ENCODE results near the gene RBM38.

GRCh38 chr20:57397693-57398108, 6.5 kb downstream of the RBM38 start:
- TF ChIP-seq YY1 (IDR thresholded peaks at IDR 0.05; ENCODE audit: low read depth, low read length): no peak
- no peak for TF ChIP-seq NFYA (IDR thresholded peaks at IDR 0.05; ENCODE audit: borderline replicate concordance, low read depth, low read length)
- peak; percentile 46; the same call in 1 of the 2 replicates for TF ChIP-seq MAX (IDR thresholded peaks at IDR 0.05; ENCODE audit: low read depth, low read length)

All from GM12878 (cell line).